Testis (tissue), 2 donors: ENCODE measurements around the gene C1orf116.

Source experiments
- POLR2A ChIP-seq: fragments of 450-650 bp; IDR thresholded peaks from one replicate; pipeline ENCODE4 v1.6.1; 2017; ENCODE audit warnings: antibody characterized with exemption, mild to moderate bottlenecking, moderate library complexity
- TF ChIP-seq, protein P1 (sequence below), 3 experiments: fragments of 450-650 bp in 2 of 3; fragments of 200-600 bp in 1 of 3; sonication (generic) in 1 of 3; IDR thresholded peaks; one replicate each; pipeline ENCODE4 v1.5.1; 2016 to 2019; ENCODE audit warnings: antibody characterized with exemption in 3 of 3, mild to moderate bottlenecking in 2 of 3, moderate library complexity in 1 of 3

DNA sequence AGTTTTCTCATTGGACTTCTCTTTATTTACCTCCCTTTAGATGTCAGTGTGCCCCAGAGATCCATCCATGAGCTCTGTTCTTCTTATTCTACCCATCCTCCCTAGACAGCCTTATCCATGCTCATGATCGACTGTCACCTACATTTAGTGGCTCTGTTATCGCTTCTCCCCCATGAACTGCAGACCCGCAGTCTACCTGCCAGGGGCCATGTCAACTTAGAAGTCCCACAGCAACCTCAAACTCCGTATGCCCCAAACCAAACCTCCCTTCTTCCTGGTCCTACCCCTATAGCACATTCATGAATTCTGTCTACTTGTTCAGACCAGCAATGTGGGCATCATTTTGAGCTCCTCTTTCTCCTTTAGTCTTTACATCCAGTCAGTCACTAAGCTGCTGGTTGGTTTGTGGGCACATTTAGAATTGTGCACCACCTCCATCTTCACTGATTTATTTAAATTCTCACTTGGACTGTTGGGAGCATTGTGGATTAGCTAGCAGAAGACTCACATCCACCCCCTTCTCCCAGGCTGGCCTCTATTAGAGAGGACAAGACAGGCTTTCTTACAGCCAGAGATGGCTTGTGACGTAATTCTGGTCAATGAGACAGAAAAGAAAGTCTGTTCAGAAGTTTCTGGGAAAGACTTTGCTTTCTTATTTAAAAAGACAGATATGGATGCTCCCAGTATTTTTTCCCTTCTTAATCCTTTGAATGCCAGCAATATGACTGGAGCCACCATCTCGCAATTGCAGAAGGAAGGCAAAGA lies 19.1 kb downstream of the C1orf116 start:
- TF ChIP-seq, protein P1, sequence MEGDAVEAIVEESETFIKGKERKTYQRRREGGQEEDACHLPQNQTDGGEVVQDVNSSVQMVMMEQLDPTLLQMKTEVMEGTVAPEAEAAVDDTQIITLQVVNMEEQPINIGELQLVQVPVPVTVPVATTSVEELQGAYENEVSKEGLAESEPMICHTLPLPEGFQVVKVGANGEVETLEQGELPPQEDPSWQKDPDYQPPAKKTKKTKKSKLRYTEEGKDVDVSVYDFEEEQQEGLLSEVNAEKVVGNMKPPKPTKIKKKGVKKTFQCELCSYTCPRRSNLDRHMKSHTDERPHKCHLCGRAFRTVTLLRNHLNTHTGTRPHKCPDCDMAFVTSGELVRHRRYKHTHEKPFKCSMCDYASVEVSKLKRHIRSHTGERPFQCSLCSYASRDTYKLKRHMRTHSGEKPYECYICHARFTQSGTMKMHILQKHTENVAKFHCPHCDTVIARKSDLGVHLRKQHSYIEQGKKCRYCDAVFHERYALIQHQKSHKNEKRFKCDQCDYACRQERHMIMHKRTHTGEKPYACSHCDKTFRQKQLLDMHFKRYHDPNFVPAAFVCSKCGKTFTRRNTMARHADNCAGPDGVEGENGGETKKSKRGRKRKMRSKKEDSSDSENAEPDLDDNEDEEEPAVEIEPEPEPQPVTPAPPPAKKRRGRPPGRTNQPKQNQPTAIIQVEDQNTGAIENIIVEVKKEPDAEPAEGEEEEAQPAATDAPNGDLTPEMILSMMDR (IDR thresholded peaks at IDR 0.05) = no peak
- no peak for TF ChIP-seq POLR2A
